Measurements from ENCODE around the gene ZBTB16. TPM values are rescaled to one million over a fixed set of nuclear protein-coding genes. Genes with fewer than 3 reads are reported as not detected.

The ZBTB16 gene
- total RNA-seq, 4 donors from 2014 or later: 82.7 to 375 (median 189) TPM

GRCh38 chr11:114033066-114033465 lies 26.4 kb upstream of the ZBTB16 start:
- no peak for DNase-seq (ENCODE audit: low spot score)
- TF ChIP-seq CTCF (IDR thresholded peaks at IDR 0.05): no peak

GRCh38 chr11:114033572-114033971 lies 25.9 kb upstream of the ZBTB16 start:
- ATAC-seq (ENCODE audit: low FRiP score) (no peak), DNase-seq (ENCODE audit: low spot score) (no peak)
- TF ChIP-seq CTCF (IDR thresholded peaks at IDR 0.05): no peak

More at GRCh38 chr11:114033066-114033465, 26.4 kb upstream of the ZBTB16 start:
- ATAC-seq (ENCODE audit: low FRiP score): no peak

GRCh38 chr11:114034956-114035355 lies 24.6 kb upstream of the ZBTB16 start:
- DNase-seq (ENCODE audit: low spot score) (no peak), ATAC-seq (ENCODE audit: low FRiP score) (no peak)
- TF ChIP-seq CTCF (IDR thresholded peaks at IDR 0.05): no peak

GRCh38 chr11:114036147-114036811 lies 23.2 kb upstream of the ZBTB16 start:
- peak in 2 of 3 donors; percentile 5 to 47 for TF ChIP-seq CTCF (IDR thresholded peaks at IDR 0.05)
- DNase-seq (ENCODE audit: low spot score): no peak
- peak; percentile 94 for ATAC-seq (ENCODE audit: low FRiP score)

GRCh38 chr11:114036958-114037357 lies 22.6 kb upstream of the ZBTB16 start:
- ATAC-seq (ENCODE audit: low FRiP score) (no peak), DNase-seq (ENCODE audit: low spot score) (no peak)
- no peak for TF ChIP-seq CTCF (IDR thresholded peaks at IDR 0.05)

- DNase-seq (ENCODE audit: low spot score): no peak
- ATAC-seq (ENCODE audit: low FRiP score): no peak
- TF ChIP-seq CTCF (IDR thresholded peaks at IDR 0.05): no peak
Measured at GRCh38 chr11:114039551-114039950, 20.0 kb upstream of the ZBTB16 start.

GRCh38 chr11:114040706-114041211 lies 18.8 kb upstream of the ZBTB16 start:
- TF ChIP-seq CTCF (IDR thresholded peaks at IDR 0.05): no peak
- no peak for ATAC-seq (ENCODE audit: low FRiP score)
- no peak for DNase-seq (ENCODE audit: low spot score)

Data from omental fat pad (tissue), 4 donors.